ENCODE data around the gene CHERP. TPM values are rescaled to one million over a fixed set of nuclear protein-coding genes. Genes with fewer than 3 reads are reported as not detected.
A peak's percentile ranks its signal among the peaks of the same experiment; 100 is the strongest.

Gene CHERP
- total RNA-seq, 6 donors from 2014 or later = 10.8 to 38.6 (median 22.0) TPM

DNA sequence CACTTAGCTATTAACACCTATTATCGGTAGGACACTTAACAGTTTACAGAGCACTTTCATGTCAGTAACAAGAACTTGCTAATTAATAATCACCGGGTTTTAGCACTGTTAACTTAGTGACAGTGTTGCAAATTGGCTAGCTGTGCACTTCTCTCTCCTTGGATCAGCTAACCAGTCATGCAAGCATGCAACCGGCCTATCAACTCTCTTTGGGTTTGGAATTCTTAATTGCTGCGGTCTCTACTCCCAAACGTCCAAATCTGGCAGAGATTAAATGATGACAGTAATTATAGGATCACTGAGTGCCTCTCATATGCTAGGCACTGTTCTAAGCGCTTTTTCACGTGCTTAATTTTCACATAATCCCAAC lies 71.7 kb downstream of the CHERP start:
- Histone ChIP-seq H3K9me3 (peaks cover 0 to 5% (median 0%) of the 10 kb centered on the region in 4 donors), H3K27me3 (no peaks in the 10 kb centered on the region), H3K36me3 (no peaks in the 10 kb centered on the region), H3K4me1 (peaks cover 16 to 40% (median 22%) of the 10 kb centered on the region in 4 donors), H3K4me3 (peak overlapping the region in 3 of 4 donors; percentile 97 to 99 (median 99)), H3K27ac (peak overlapping the region; percentile 4 to 95 (median 87))
- WGBS, 2 donors = 31 to 38% methylated on average over 7 of the region's 7 CpGs
- TF ChIP-seq EP300 (IDR thresholded peaks at IDR 0.05) (no peak), POLR2A (IDR thresholded peaks at IDR 0.05) (no peak), POLR2AphosphoS5 (IDR thresholded peaks at IDR 0.05) (no peak), CTCF (IDR thresholded peaks at IDR 0.05) (no peak)
- ATAC-seq (ENCODE audit: low FRiP score in 2 of 2) (no peak), DNase-seq (no peak)

Small RNA genes lying within 50 kb of the gene (small RNA-seq; reads per million reads assigned to genes)
- gene RN7SL146P = 0 reads per million in 4 donors

Other genes starting within 250 kb of the CHERP start
- gene KLF2, start 217.6 kb downstream of the CHERP start, total RNA-seq = 100 to 1,000 TPM in 2 of 6 donors, 10 to 100 TPM in 4; 26.2 to 298 (median 75.8) TPM
- gene EPS15L1, start 70.5 kb downstream of the CHERP start, total RNA-seq = 10 to 100 TPM; 18.2 to 62.9 (median 33.2) TPM
- gene CALR3, start 46.3 kb downstream of the CHERP start, total RNA-seq = not detected
- gene C19orf44, start 46.0 kb downstream of the CHERP start, total RNA-seq = 10 to 100 TPM in 1 of 6 donors, 1 to 10 TPM in 5; 4.3 to 26.2 (median 5.7) TPM
- 10 to 100 TPM; 48.5 to 60.8 (median 53.2) TPM for gene SLC35E1, start 30.0 kb upstream of the CHERP start, total RNA-seq
- gene MED26, start 85.8 kb upstream of the CHERP start, total RNA-seq = 10 to 100 TPM; 12.6 to 26.5 (median 13.8) TPM
- 100 to 1,000 TPM in 1 of 6 donors, 10 to 100 TPM in 5; 71.8 to 129 (median 80.4) TPM for gene SMIM7, start 117.7 kb upstream of the CHERP start, total RNA-seq
- gene TMEM38A, start 118.7 kb upstream of the CHERP start, total RNA-seq = 1 to 10 TPM; 5.1 to 8.4 (median 5.9) TPM
- gene NWD1, start 177.4 kb upstream of the CHERP start, total RNA-seq = 10 to 100 TPM in 1 of 6 donors, 1 to 10 TPM in 4, under 1 TPM in 1; 0.06 to 15.3 (median 2.3) TPM

All from upper lobe of left lung (tissue), 6 donors.